Measurements from ENCODE around the gene CERKL. TPM values are rescaled to one million over a fixed set of nuclear protein-coding genes. Genes with fewer than 3 reads are reported as not detected.

Gene CERKL
- total RNA-seq, 1 experiment from 2014 or later = 0.24 TPM

- Mint-ChIP-seq H3K4me1 (peaks cover 24% of the 10 kb centered on the region), H3K4me3 (no peak overlapping the region), H3K9me3 (peaks cover 20% of the 10 kb centered on the region), H3K27me3 (ENCODE audit: low read depth) (peaks cover 56% of the 10 kb centered on the region), H3K27ac (no peak overlapping the region), H3K36me3 (peaks cover 17% of the 10 kb centered on the region)
- no peak for DNase-seq (ENCODE audit: low spot score)
- peak; percentile 75 for ATAC-seq
- TF ChIP-seq, protein P1, sequence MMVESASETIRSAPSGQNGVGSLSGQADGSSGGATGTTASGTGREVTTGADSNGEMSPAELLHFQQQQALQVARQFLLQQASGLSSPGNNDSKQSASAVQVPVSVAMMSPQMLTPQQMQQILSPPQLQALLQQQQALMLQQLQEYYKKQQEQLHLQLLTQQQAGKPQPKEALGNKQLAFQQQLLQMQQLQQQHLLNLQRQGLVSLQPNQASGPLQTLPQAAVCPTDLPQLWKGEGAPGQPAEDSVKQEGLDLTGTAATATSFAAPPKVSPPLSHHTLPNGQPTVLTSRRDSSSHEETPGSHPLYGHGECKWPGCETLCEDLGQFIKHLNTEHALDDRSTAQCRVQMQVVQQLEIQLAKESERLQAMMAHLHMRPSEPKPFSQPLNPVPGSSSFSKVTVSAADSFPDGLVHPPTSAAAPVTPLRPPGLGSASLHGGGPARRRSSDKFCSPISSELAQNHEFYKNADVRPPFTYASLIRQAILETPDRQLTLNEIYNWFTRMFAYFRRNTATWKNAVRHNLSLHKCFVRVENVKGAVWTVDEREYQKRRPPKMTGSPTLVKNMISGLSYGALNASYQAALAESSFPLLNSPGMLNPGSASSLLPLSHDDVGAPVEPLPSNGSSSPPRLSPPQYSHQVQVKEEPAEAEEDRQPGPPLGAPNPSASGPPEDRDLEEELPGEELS (CRISPR knock-in tag; IDR thresholded peaks at IDR 0.05) = no peak
- TF ChIP-seq NR2C2 (CRISPR knock-in tag; IDR thresholded peaks at IDR 0.05) (no peak), FOXJ3 (CRISPR knock-in tag; IDR thresholded peaks at IDR 0.05; ENCODE audit: borderline replicate concordance) (no peak), ZBTB21 (CRISPR knock-in tag; IDR thresholded peaks at IDR 0.05; ENCODE audit: borderline replicate concordance) (no peak), ZSCAN18 (CRISPR knock-in tag; IDR thresholded peaks at IDR 0.05) (no peak)
- TF ChIP-seq, protein P2, sequence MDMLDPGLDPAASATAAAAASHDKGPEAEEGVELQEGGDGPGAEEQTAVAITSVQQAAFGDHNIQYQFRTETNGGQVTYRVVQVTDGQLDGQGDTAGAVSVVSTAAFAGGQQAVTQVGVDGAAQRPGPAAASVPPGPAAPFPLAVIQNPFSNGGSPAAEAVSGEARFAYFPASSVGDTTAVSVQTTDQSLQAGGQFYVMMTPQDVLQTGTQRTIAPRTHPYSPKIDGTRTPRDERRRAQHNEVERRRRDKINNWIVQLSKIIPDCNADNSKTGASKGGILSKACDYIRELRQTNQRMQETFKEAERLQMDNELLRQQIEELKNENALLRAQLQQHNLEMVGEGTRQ (CRISPR knock-in tag; IDR thresholded peaks at IDR 0.05) = no peak
- CTCF ChIA-PET = interaction anchor here (0.6 to 1.7 kb wide), 5 partner anchors 9 to 1314 kb away, joined by 3 to 6 read pairs (median 3); partner anchors contain the start of gene CERKL
- POLR2A ChIA-PET = no interaction called here
These were observed 10.3 kb upstream of the CERKL start for GRCh38 chr2:181667234-181667633.

DNA sequence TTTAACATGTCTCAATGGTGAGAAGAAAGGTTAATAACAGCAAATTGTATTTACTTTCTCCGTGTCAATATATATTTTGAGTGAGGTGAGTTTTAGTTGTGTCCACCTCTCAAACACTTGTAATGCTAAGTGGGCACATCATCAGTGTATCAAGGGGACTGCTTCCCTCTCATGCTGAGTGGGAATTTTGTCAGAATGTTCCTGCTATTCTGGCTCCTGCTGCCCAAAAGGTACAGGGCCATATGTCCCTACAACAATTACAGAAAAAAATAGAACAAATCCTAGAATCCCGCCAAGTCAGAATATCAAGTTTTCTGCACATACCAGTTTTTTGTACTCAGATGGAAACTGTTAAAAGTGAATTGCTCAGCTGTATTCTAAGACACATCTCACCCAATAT, 5.4 kb upstream of the CERKL start:
- no peak overlapping the region for H3K27ac Mint-ChIP-seq
- ChIA-PET CTCF (no interaction called here), POLR2A (no interaction called here)
- peaks cover 72% of the 10 kb centered on the region for H3K27me3 Mint-ChIP-seq (ENCODE audit: low read depth)
- H3K9me3 Mint-ChIP-seq = peaks cover 20% of the 10 kb centered on the region
- ATAC-seq = no peak
- H3K4me1 Mint-ChIP-seq = peaks cover 37% of the 10 kb centered on the region
- no peak overlapping the region for H3K4me3 Mint-ChIP-seq
- H3K36me3 Mint-ChIP-seq = peaks cover 17% of the 10 kb centered on the region
- no peak for TF ChIP-seq USF1 (CRISPR knock-in tag; IDR thresholded peaks at IDR 0.05)
- TF ChIP-seq, protein P3, sequence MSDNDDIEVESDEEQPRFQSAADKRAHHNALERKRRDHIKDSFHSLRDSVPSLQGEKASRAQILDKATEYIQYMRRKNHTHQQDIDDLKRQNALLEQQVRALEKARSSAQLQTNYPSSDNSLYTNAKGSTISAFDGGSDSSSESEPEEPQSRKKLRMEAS (CRISPR knock-in tag; IDR thresholded peaks at IDR 0.05) = no peak
- TF ChIP-seq, protein P4, sequence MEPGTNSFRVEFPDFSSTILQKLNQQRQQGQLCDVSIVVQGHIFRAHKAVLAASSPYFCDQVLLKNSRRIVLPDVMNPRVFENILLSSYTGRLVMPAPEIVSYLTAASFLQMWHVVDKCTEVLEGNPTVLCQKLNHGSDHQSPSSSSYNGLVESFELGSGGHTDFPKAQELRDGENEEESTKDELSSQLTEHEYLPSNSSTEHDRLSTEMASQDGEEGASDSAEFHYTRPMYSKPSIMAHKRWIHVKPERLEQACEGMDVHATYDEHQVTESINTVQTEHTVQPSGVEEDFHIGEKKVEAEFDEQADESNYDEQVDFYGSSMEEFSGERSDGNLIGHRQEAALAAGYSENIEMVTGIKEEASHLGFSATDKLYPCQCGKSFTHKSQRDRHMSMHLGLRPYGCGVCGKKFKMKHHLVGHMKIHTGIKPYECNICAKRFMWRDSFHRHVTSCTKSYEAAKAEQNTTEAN (CRISPR knock-in tag; IDR thresholded peaks at IDR 0.05) = no peak
- no peak for TF ChIP-seq CBFB (CRISPR knock-in tag; IDR thresholded peaks at IDR 0.05; ENCODE audit: low read depth)
- TF ChIP-seq SMAD3 (CRISPR knock-in tag; IDR thresholded peaks at IDR 0.05; ENCODE audit: borderline replicate concordance) = no peak
- TF ChIP-seq, protein P5, sequence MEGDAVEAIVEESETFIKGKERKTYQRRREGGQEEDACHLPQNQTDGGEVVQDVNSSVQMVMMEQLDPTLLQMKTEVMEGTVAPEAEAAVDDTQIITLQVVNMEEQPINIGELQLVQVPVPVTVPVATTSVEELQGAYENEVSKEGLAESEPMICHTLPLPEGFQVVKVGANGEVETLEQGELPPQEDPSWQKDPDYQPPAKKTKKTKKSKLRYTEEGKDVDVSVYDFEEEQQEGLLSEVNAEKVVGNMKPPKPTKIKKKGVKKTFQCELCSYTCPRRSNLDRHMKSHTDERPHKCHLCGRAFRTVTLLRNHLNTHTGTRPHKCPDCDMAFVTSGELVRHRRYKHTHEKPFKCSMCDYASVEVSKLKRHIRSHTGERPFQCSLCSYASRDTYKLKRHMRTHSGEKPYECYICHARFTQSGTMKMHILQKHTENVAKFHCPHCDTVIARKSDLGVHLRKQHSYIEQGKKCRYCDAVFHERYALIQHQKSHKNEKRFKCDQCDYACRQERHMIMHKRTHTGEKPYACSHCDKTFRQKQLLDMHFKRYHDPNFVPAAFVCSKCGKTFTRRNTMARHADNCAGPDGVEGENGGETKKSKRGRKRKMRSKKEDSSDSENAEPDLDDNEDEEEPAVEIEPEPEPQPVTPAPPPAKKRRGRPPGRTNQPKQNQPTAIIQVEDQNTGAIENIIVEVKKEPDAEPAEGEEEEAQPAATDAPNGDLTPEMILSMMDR (IDR thresholded peaks at IDR 0.05) = no peak
- no peak for TF ChIP-seq NFATC4 (CRISPR knock-in tag; IDR thresholded peaks at IDR 0.05)
- no peak for TF ChIP-seq ZNF425 (CRISPR knock-in tag; conservative IDR thresholded peaks at IDR 0.05)
- TF ChIP-seq, protein P6, sequence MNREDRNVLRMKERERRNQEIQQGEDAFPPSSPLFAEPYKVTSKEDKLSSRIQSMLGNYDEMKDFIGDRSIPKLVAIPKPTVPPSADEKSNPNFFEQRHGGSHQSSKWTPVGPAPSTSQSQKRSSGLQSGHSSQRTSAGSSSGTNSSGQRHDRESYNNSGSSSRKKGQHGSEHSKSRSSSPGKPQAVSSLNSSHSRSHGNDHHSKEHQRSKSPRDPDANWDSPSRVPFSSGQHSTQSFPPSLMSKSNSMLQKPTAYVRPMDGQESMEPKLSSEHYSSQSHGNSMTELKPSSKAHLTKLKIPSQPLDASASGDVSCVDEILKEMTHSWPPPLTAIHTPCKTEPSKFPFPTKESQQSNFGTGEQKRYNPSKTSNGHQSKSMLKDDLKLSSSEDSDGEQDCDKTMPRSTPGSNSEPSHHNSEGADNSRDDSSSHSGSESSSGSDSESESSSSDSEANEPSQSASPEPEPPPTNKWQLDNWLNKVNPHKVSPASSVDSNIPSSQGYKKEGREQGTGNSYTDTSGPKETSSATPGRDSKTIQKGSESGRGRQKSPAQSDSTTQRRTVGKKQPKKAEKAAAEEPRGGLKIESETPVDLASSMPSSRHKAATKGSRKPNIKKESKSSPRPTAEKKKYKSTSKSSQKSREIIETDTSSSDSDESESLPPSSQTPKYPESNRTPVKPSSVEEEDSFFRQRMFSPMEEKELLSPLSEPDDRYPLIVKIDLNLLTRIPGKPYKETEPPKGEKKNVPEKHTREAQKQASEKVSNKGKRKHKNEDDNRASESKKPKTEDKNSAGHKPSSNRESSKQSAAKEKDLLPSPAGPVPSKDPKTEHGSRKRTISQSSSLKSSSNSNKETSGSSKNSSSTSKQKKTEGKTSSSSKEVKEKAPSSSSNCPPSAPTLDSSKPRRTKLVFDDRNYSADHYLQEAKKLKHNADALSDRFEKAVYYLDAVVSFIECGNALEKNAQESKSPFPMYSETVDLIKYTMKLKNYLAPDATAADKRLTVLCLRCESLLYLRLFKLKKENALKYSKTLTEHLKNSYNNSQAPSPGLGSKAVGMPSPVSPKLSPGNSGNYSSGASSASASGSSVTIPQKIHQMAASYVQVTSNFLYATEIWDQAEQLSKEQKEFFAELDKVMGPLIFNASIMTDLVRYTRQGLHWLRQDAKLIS (CRISPR knock-in tag; IDR thresholded peaks at IDR 0.05; ENCODE audit: borderline replicate concordance) = no peak
- no peak for DNase-seq (ENCODE audit: low spot score)

All from WTC11 (cell line).